CD14-positive monocyte (primary cell): ENCODE results near the gene THSD4. TPM values are rescaled to one million over a fixed set of nuclear protein-coding genes. Genes with fewer than 3 reads are reported as not detected.

Source experiments
- DNase-seq, 3 donors: peaks; one replicate each; pipeline ENCODE4 v3.0.0-alpha.2; 2011 to 2022
- H2AFZ ChIP-seq: 2 replicates; pipeline ENCODE4 v1.6.0; 2012; ENCODE audit warnings: mild to moderate bottlenecking, low read depth, low read length, inconsistent platforms; ENCODE audit not compliant: insufficient read depth, poor library complexity, severe bottlenecking
- H3K27ac ChIP-seq, 2 donors: 1 replicate in 1 of 2; 2 replicates in 1 of 2; pipeline ENCODE4 v1.5.1; 2012 to 2013; ENCODE audit warnings: low read length in 2 of 2, control low read depth in 1 of 2, inconsistent platforms in 1 of 2, low read depth in 1 of 2, mild to moderate bottlenecking in 1 of 2
- H3K27me3 ChIP-seq, 2 donors: one replicate each; pipeline versions ENCODE4 v1.6.0 to v1.6.1; 2011 to 2013; ENCODE audit warnings: low read length in 2 of 2; ENCODE audit not compliant: control insufficient read depth in 2 of 2, insufficient read depth in 2 of 2
- H3K36me3 ChIP-seq, 2 donors: replicated peaks in 1 of 2; 1 replicate in 1 of 2; 2 replicates in 1 of 2; pipeline versions ENCODE4 v1.5.1 to v1.6.1; 2012 to 2013; ENCODE audit warnings: low read length in 2 of 2, control low read depth in 1 of 2, inconsistent platforms in 1 of 2, mild to moderate bottlenecking in 1 of 2; ENCODE audit not compliant: insufficient read depth in 2 of 2, control insufficient read depth in 1 of 2
- H3K4me1 ChIP-seq, 2 donors: 1 replicate in 1 of 2; 2 replicates in 1 of 2; pipeline versions ENCODE4 v1.5.1 to v1.6.1; 2012 to 2013; ENCODE audit warnings: low read length in 2 of 2, control low read depth in 1 of 2, inconsistent platforms in 1 of 2, mild to moderate bottlenecking in 1 of 2, moderate library complexity in 1 of 2; ENCODE audit not compliant: insufficient read depth in 2 of 2, control insufficient read depth in 1 of 2
- H3K4me2 ChIP-seq: replicated peaks from 2 replicates; pipeline ENCODE3; 2012; ENCODE audit warnings: low read length, moderate library complexity, mild to moderate bottlenecking; ENCODE audit not compliant: poor library complexity, severe bottlenecking; ENCODE audit errors: extremely low read depth
- H3K4me3 ChIP-seq, 3 experiments: fragments of 200-600 bp in 1 of 3; sonication (generic) in 1 of 3; replicated peaks in 1 of 3; 1 replicate in 2 of 3; 2 replicates in 1 of 3; pipeline ENCODE4 v1.5.1; 2011 to 2013; ENCODE audit warnings: low read length in 3 of 3, mild to moderate bottlenecking in 3 of 3, control low read depth in 2 of 3, low read depth in 2 of 3, inconsistent platforms in 1 of 3, moderate library complexity in 1 of 3
- H3K79me2 ChIP-seq: 2 replicates; pipeline ENCODE4 v1.6.0; 2012; ENCODE audit warnings: mild to moderate bottlenecking, control low read depth, inconsistent platforms, low read length, moderate library complexity; ENCODE audit not compliant: insufficient read depth
- H3K9ac ChIP-seq: 2 replicates; pipeline ENCODE4 v1.6.0; 2017; ENCODE audit warnings: low read length, mild to moderate bottlenecking; ENCODE audit not compliant: insufficient read depth, poor library complexity, severe bottlenecking
- H3K9me3 ChIP-seq, 2 donors: replicated peaks in 1 of 2; 1 replicate in 1 of 2; 2 replicates in 1 of 2; pipeline versions ENCODE4 v1.5.1 to v1.6.1; 2012 to 2013; ENCODE audit warnings: low read length in 2 of 2, control low read depth in 1 of 2; ENCODE audit not compliant: control insufficient read depth in 1 of 2, insufficient read depth in 1 of 2
- H4K20me1 ChIP-seq: 2 replicates; pipeline ENCODE4 v1.6.0; 2012; ENCODE audit warnings: mild to moderate bottlenecking, low read length, control low read depth, moderate library complexity; ENCODE audit not compliant: insufficient read depth
- H3K27ac Mint-ChIP-seq, 7 donors: one replicate each; pipeline ENCODE4 v1.8.0; 2020; ENCODE audit warnings: mild to moderate bottlenecking in 7 of 7, mixed read lengths in 7 of 7, moderate library complexity in 6 of 7, inconsistent platforms in 2 of 7
- H3K27me3 Mint-ChIP-seq, 3 donors: one replicate each; pipeline ENCODE4 v1.8.0; 2021 to 2022; ENCODE audit warnings: low read depth in 3 of 3, mild to moderate bottlenecking in 3 of 3, mixed read lengths in 3 of 3, moderate library complexity in 3 of 3, inconsistent platforms in 1 of 3
- H3K36me3 Mint-ChIP-seq, 2 donors: one replicate each; pipeline ENCODE4 v1.8.0; 2020; ENCODE audit warnings: mixed read lengths in 2 of 2, inconsistent platforms in 1 of 2, mild to moderate bottlenecking in 1 of 2
- H3K4me1 Mint-ChIP-seq: one replicate; pipeline ENCODE4 v1.8.0; 2020; ENCODE audit warnings: mild to moderate bottlenecking, mixed read lengths
- H3K4me3 Mint-ChIP-seq, 2 donors: one replicate each; pipeline ENCODE4 v1.8.0; 2020; ENCODE audit warnings: mild to moderate bottlenecking in 2 of 2, mixed read lengths in 2 of 2, moderate library complexity in 1 of 2
- H3K9me3 Mint-ChIP-seq, 7 donors: one replicate each; pipeline ENCODE4 v1.8.0; 2020 to 2022; ENCODE audit warnings: mixed read lengths in 7 of 7, mild to moderate bottlenecking in 6 of 7, moderate library complexity in 6 of 7, inconsistent platforms in 2 of 7
- WGBS: methylation state at CpG from one replicate; pipeline ENCODE4 v1.1.5; 2013; ENCODE audit warnings: missing lambda C conversion rate; ENCODE audit not compliant: insufficient coverage; 5-methylcytosine and 5-hydroxymethylcytosine counted together
- intact Hi-C, 2 donors: fragments of 100-400 bp; cut with micrococcal nuclease; formaldehyde crosslinking; loops; one replicate each; pipeline versions ENCODE4 v1.15.0 to v1.15.1; 2023
- polyA plus RNA-seq, 3 donors: library from polyadenylated mRNA; depleted of rRNA in 1 of 3; unstranded in 2 of 3; stranded (reverse) in 1 of 3; fragments of 300-500 nt in 2 of 3; fragments of >200 nt in 1 of 3; fragmentation: Illumina TruSeq in 2 of 3; gene quantifications; 1 replicate in 2 of 3; 2 replicates in 1 of 3; pipeline ENCODE4 v1.2.3, GENCODE V29; 2012 to 2021
- TF ChIP-seq, protein P1 (sequence below): fragments of 200-600 bp; IDR thresholded peaks from one replicate; pipeline ENCODE4 v1.8.0; 2022; ENCODE audit warnings: antibody characterized with exemption, mild to moderate bottlenecking

The THSD4 gene
- polyA plus RNA-seq, 3 donors = not detected

DNA sequence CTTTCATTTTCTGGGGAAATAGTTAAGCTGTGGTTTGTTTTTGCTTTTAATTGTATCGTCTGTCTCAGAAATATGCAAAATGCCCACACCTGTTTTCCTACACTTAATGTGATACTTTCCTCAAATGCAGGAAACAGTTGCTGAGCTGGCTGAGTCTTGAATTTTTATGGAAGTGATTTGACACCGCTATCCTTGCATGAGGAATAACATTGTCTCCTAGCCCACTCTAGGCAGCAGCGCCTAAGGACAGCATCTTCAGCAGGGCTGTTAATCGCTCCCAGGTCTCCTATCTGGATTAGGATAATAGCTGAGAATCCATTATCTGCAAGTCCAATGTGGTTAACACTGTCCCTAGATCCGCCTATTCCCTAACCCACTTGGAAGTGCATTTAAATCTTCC, 562.5 kb downstream of the THSD4 start:
- no peak for DNase-seq
- Histone ChIP-seq H3K27ac (no peak overlapping the region), H3K4me1 (no peaks in the 10 kb centered on the region), H3K9me3 (no peaks in the 10 kb centered on the region), H3K27me3 (no peaks in the 10 kb centered on the region), H3K4me3 (no peak overlapping the region), H3K36me3 (no peaks in the 10 kb centered on the region), H3K79me2 (no peaks in the 10 kb centered on the region), H4K20me1 (no peaks in the 10 kb centered on the region), H3K4me2 (no peak overlapping the region), H2AFZ (no peak overlapping the region), H3K9ac (no peak overlapping the region)
- Mint-ChIP-seq H3K36me3 (no peaks in the 10 kb centered on the region), H3K4me1 (no peaks in the 10 kb centered on the region), H3K27ac (no peak overlapping the region), H3K27me3 (peaks cover 5 to 10% (median 6%) of the 10 kb centered on the region in 3 donors), H3K4me3 (no peak overlapping the region), H3K9me3 (peaks cover 0 to 3% (median 0%) of the 10 kb centered on the region in 7 donors)
- intact Hi-C loops = no loop called here
- no CpG with 5 or more reads among the region's 5 CpGs for WGBS
- TF ChIP-seq, protein P1, sequence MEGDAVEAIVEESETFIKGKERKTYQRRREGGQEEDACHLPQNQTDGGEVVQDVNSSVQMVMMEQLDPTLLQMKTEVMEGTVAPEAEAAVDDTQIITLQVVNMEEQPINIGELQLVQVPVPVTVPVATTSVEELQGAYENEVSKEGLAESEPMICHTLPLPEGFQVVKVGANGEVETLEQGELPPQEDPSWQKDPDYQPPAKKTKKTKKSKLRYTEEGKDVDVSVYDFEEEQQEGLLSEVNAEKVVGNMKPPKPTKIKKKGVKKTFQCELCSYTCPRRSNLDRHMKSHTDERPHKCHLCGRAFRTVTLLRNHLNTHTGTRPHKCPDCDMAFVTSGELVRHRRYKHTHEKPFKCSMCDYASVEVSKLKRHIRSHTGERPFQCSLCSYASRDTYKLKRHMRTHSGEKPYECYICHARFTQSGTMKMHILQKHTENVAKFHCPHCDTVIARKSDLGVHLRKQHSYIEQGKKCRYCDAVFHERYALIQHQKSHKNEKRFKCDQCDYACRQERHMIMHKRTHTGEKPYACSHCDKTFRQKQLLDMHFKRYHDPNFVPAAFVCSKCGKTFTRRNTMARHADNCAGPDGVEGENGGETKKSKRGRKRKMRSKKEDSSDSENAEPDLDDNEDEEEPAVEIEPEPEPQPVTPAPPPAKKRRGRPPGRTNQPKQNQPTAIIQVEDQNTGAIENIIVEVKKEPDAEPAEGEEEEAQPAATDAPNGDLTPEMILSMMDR = no peak

DNA sequence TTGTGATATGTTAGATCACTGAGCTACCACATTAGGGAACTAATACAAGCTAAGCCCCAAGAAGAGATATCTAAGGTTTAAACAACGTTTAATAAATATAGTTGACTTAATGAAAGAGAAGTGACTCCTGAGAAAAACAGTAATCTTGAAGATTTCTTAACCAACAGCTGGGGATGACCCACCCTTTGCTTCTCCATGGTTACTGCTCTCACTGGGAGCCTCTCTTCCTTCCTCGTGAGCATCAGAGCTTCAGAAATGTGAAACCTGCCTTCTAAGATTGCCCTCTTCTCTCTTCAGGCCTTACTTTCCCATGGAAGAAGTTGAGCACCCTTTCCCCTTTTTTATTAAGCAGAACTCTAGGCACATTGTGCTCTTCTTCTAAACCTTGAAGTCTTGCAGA, 562.9 kb downstream of the THSD4 start:
- intact Hi-C loops = no loop called here
- Histone ChIP-seq H4K20me1 (no peaks in the 10 kb centered on the region), H3K9ac (no peak overlapping the region), H3K9me3 (no peaks in the 10 kb centered on the region), H3K4me2 (no peak overlapping the region), H3K27ac (no peak overlapping the region), H3K4me3 (no peak overlapping the region), H3K27me3 (no peaks in the 10 kb centered on the region), H3K36me3 (no peaks in the 10 kb centered on the region), H3K4me1 (no peaks in the 10 kb centered on the region), H3K79me2 (no peaks in the 10 kb centered on the region), H2AFZ (no peak overlapping the region)
- H3K4me3 Mint-ChIP-seq = no peak overlapping the region
- DNase-seq = no peak
- H3K27ac Mint-ChIP-seq = no peak overlapping the region
- peaks cover 0 to 3% (median 0%) of the 10 kb centered on the region in 7 donors for H3K9me3 Mint-ChIP-seq
- H3K27me3 Mint-ChIP-seq = peaks cover 6 to 11% (median 6%) of the 10 kb centered on the region in 3 donors
- TF ChIP-seq, protein P1 = no peak
- WGBS = 33% methylated on average over 1 of the region's 2 CpGs
- H3K4me1 Mint-ChIP-seq = no peaks in the 10 kb centered on the region
- no peaks in the 10 kb centered on the region for H3K36me3 Mint-ChIP-seq
